Dedifferentiated amniotic fluid mesenchymal stem cell (primary cell): Measurements from ENCODE around the gene ELOA.
A peak's percentile ranks its signal among the peaks of the same experiment; 100 is the strongest.
"Not testable (repeated sequence)": the region's sequence is repeated elsewhere in the genome, so short reads cannot be mapped to it uniquely, and the experiment has no call there.

Experiments
- DNase-seq: peaks from one replicate; pipeline ENCODE4 v3.0.0-alpha.2; 2016; ENCODE audit errors: extremely low spot score

The ELOA gene

GRCh38 chr1:23801338-23801748 lies 58.1 kb downstream of the ELOA start:
- DNase-seq: no peak

- no peak for DNase-seq
Measured at GRCh38 chr1:23801876-23802275, 58.6 kb downstream of the ELOA start.

- DNase-seq: not testable (repeated sequence)
Measured at GRCh38 chr1:23802809-23803342, 59.6 kb downstream of the ELOA start.

GRCh38 chr1:23803674-23804073 lies 60.4 kb downstream of the ELOA start:
- DNase-seq: no peak

- no peak for DNase-seq
Measured at GRCh38 chr1:23804183-23804835, 61.0 kb downstream of the ELOA start.

- no peak for DNase-seq
Measured at GRCh38 chr1:23805025-23805424, 61.8 kb downstream of the ELOA start.

- no peak for DNase-seq
Measured at GRCh38 chr1:23806280-23806679, 63.0 kb downstream of the ELOA start.

GRCh38 chr1:23807453-23807852 lies 64.2 kb downstream of the ELOA start:
- no peak for DNase-seq

GRCh38 chr1:23809751-23810171 lies 66.5 kb downstream of the ELOA start:
- peak; percentile 20 for DNase-seq

- DNase-seq: no peak
Measured at GRCh38 chr1:23810818-23811540, 67.7 kb downstream of the ELOA start.
